ENCODE data around the gene PGGHG. TPM values are rescaled to one million over a fixed set of nuclear protein-coding genes. Genes with fewer than 3 reads are reported as not detected.

Gene PGGHG
- polyA plus RNA-seq, 3 donors: 1.6 to 82.9 (median 2.1) TPM

DNA sequence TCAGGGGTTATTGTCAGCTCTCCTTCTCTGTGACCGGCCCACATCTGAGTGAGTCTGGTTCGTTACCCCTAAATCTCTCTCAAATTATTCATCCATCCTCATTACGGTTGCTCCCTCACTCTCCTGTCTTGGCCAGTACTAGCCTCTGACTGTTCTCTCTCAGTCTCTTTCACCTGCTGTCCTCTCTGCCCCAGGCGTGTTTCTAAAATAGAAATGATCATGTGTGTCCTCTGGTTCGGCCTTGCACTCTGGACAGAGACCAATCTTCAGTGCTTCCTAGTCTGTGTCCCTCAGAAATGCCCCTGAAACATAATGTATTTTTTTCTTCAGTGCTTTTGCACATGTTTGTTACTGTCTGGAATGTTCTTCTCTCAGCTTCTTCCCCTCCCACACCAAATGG lies 47.3 kb upstream of the PGGHG start:
- H3K36me3 Mint-ChIP-seq: peaks cover 65 to 71% of the 10 kb centered on the region in 2 donors
- H3K4me1 Mint-ChIP-seq: peaks cover 17% of the 10 kb centered on the region
- TF ChIP-seq, protein P1, sequence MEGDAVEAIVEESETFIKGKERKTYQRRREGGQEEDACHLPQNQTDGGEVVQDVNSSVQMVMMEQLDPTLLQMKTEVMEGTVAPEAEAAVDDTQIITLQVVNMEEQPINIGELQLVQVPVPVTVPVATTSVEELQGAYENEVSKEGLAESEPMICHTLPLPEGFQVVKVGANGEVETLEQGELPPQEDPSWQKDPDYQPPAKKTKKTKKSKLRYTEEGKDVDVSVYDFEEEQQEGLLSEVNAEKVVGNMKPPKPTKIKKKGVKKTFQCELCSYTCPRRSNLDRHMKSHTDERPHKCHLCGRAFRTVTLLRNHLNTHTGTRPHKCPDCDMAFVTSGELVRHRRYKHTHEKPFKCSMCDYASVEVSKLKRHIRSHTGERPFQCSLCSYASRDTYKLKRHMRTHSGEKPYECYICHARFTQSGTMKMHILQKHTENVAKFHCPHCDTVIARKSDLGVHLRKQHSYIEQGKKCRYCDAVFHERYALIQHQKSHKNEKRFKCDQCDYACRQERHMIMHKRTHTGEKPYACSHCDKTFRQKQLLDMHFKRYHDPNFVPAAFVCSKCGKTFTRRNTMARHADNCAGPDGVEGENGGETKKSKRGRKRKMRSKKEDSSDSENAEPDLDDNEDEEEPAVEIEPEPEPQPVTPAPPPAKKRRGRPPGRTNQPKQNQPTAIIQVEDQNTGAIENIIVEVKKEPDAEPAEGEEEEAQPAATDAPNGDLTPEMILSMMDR (IDR thresholded peaks at IDR 0.05): no peak
- H3K4me2 ChIP-seq (replicated peaks; ENCODE audit: extremely low read depth, low read length, poor library complexity, severe bottlenecking): no peak overlapping the region
- peaks cover 12 to 13% of the 10 kb centered on the region in 2 donors for H3K4me1 ChIP-seq (ENCODE audit: control insufficient read depth in 1 of 2, insufficient read depth in 2 of 2, low read length in 2 of 2)
- H3K4me3 Mint-ChIP-seq: no peak overlapping the region
- H3K27me3 Mint-ChIP-seq (ENCODE audit: low read depth in 3 of 3): peaks cover 0 to 2% (median 0%) of the 10 kb centered on the region in 3 donors
- H3K27ac ChIP-seq (ENCODE audit: low read depth in 1 of 2, low read length in 2 of 2): no peak overlapping the region
- H3K27ac Mint-ChIP-seq: peak overlapping the region in 4 of 7 donors; percentile 1 to 48 (median 34)
- DNase-seq: no peak
- H2AFZ ChIP-seq (ENCODE audit: insufficient read depth, low read depth, low read length, poor library complexity, severe bottlenecking): no peak overlapping the region
- no peaks in the 10 kb centered on the region for H3K9me3 ChIP-seq (replicated peaks in 1 of 2; ENCODE audit: control insufficient read depth in 1 of 2, insufficient read depth in 1 of 2, low read length in 2 of 2)
- intact Hi-C loops (cut with micrococcal nuclease): no loop called here
- H3K79me2 ChIP-seq (ENCODE audit: insufficient read depth, low read length): peaks cover 49% of the 10 kb centered on the region
- H3K9me3 Mint-ChIP-seq: no peaks in the 10 kb centered on the region
- H3K4me3 ChIP-seq (replicated peaks in 1 of 3; ENCODE audit: low read depth in 2 of 3, low read length in 3 of 3): no peak overlapping the region
- peaks cover 54 to 76% of the 10 kb centered on the region in 2 donors for H3K36me3 ChIP-seq (replicated peaks in 1 of 2; ENCODE audit: control insufficient read depth in 1 of 2, insufficient read depth in 2 of 2, low read length in 2 of 2)
- no peaks in the 10 kb centered on the region for H3K27me3 ChIP-seq (ENCODE audit: control insufficient read depth in 2 of 2, insufficient read depth in 2 of 2, low read length in 2 of 2)
- H3K9ac ChIP-seq (ENCODE audit: insufficient read depth, low read length, poor library complexity, severe bottlenecking): no peak overlapping the region
- 100% methylated on average over 2 of the region's 5 CpGs for WGBS (ENCODE audit: insufficient coverage)
- H4K20me1 ChIP-seq (ENCODE audit: insufficient read depth, low read length): peaks cover 36% of the 10 kb centered on the region

DNA sequence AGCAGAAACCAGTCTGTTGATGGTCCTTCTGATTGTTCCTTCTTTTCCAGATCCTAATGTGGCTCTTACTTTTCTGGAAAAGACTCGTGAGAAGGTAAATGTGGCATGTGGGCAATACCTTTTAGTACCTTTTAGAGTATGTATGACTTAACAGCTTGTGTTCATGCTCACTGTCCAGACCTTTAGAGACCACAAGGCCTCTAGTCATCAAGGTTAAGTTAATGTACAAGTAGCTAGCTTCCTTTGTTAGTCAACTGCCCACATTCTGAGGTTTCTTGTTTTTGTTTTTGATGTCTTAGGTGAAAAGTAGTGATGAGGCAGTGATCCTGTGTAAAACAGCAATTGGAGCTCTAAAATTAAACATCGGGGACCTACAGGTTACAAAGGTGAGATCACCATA lies 44.5 kb upstream of the PGGHG start:
- H3K9ac ChIP-seq (ENCODE audit: insufficient read depth, low read length, poor library complexity, severe bottlenecking): no peak overlapping the region
- H3K4me3 ChIP-seq (replicated peaks in 1 of 3; ENCODE audit: low read depth in 2 of 3, low read length in 3 of 3): no peak overlapping the region
- Mint-ChIP-seq H3K27ac (no peak overlapping the region), H3K9me3 (no peaks in the 10 kb centered on the region), H3K36me3 (peaks cover 85 to 93% of the 10 kb centered on the region in 2 donors), H3K4me3 (no peak overlapping the region), H3K27me3 (ENCODE audit: low read depth in 3 of 3) (peaks cover 0 to 2% (median 0%) of the 10 kb centered on the region in 3 donors), H3K4me1 (peaks cover 2% of the 10 kb centered on the region)
- H3K27ac ChIP-seq (ENCODE audit: low read depth in 1 of 2, low read length in 2 of 2): no peak overlapping the region
- intact Hi-C loops (cut with micrococcal nuclease): no loop called here
- no peak overlapping the region for H3K4me2 ChIP-seq (replicated peaks; ENCODE audit: extremely low read depth, low read length, poor library complexity, severe bottlenecking)
- WGBS (ENCODE audit: insufficient coverage): no CpG with 5 or more reads among the region's 2 CpGs
- H2AFZ ChIP-seq (ENCODE audit: insufficient read depth, low read depth, low read length, poor library complexity, severe bottlenecking): no peak overlapping the region
- no peaks in the 10 kb centered on the region for H3K9me3 ChIP-seq (replicated peaks in 1 of 2; ENCODE audit: control insufficient read depth in 1 of 2, insufficient read depth in 1 of 2, low read length in 2 of 2)
- peaks cover 23% of the 10 kb centered on the region for H3K79me2 ChIP-seq (ENCODE audit: insufficient read depth, low read length)
- H3K4me1 ChIP-seq (ENCODE audit: control insufficient read depth in 1 of 2, insufficient read depth in 2 of 2, low read length in 2 of 2): no peaks in the 10 kb centered on the region
- peaks cover 81 to 98% of the 10 kb centered on the region in 2 donors for H3K36me3 ChIP-seq (replicated peaks in 1 of 2; ENCODE audit: control insufficient read depth in 1 of 2, insufficient read depth in 2 of 2, low read length in 2 of 2)
- DNase-seq: no peak
- peaks cover 28% of the 10 kb centered on the region for H4K20me1 ChIP-seq (ENCODE audit: insufficient read depth, low read length)
- H3K27me3 ChIP-seq (ENCODE audit: control insufficient read depth in 2 of 2, insufficient read depth in 2 of 2, low read length in 2 of 2): no peaks in the 10 kb centered on the region
- TF ChIP-seq, protein P1 (IDR thresholded peaks at IDR 0.05): no peak

Measured in CD14-positive monocyte (primary cell).